Mesenchymal stem cell (in vitro differentiated cells and primary cell): ENCODE results near the gene ADARB2.

Experiments
- DNase-seq: peaks from one replicate; pipeline ENCODE4 v3.0.0-alpha.2; 2013
- H2AFZ ChIP-seq: one replicate; pipeline ENCODE4 v1.6.1; 2013; ENCODE audit warnings: low read depth, mild to moderate bottlenecking, control low read depth, inconsistent platforms, low read length, moderate library complexity
- H2AK5ac ChIP-seq: 2 replicates; pipeline ENCODE4 v1.6.1; 2013; ENCODE audit warnings: low read length, moderate library complexity, mild to moderate bottlenecking, inconsistent platforms; ENCODE audit not compliant: severe bottlenecking
- H2BK120ac ChIP-seq: one replicate; pipeline ENCODE4 v1.6.1; 2013; ENCODE audit warnings: low read depth, mild to moderate bottlenecking, inconsistent platforms, low read length, moderate library complexity
- H2BK12ac ChIP-seq, 2 experiments: one replicate each; pipeline ENCODE4 v1.6.1; 2013; ENCODE audit warnings: inconsistent platforms in 2 of 2, low read length in 2 of 2, mild to moderate bottlenecking in 2 of 2, moderate library complexity in 2 of 2, control low read depth in 1 of 2
- H2BK15ac ChIP-seq: one replicate; pipeline ENCODE4 v1.6.1; 2013; ENCODE audit warnings: mild to moderate bottlenecking, low read depth, inconsistent platforms; ENCODE audit not compliant: poor library complexity, severe bottlenecking
- H2BK5ac ChIP-seq: 2 replicates; pipeline ENCODE4 v1.6.1; 2013; ENCODE audit warnings: low read depth, mild to moderate bottlenecking, low read length, control low read depth, inconsistent platforms; ENCODE audit not compliant: poor library complexity, severe bottlenecking
- H3K14ac ChIP-seq, 2 experiments: one replicate each; pipeline ENCODE4 v1.6.1; 2013; ENCODE audit warnings: inconsistent platforms in 2 of 2, low read length in 2 of 2, control low read depth in 1 of 2, mild to moderate bottlenecking in 1 of 2, moderate library complexity in 1 of 2
- H3K18ac ChIP-seq, 2 experiments: one replicate each; pipeline ENCODE4 v1.6.1; 2013; ENCODE audit warnings: inconsistent platforms in 2 of 2, low read length in 2 of 2, control low read depth in 1 of 2, low read depth in 1 of 2, mild to moderate bottlenecking in 1 of 2
- H3K23ac ChIP-seq, 2 experiments: one replicate each; pipeline ENCODE4 v1.6.1; 2013; ENCODE audit warnings: inconsistent platforms in 2 of 2, low read length in 2 of 2, mild to moderate bottlenecking in 2 of 2, moderate library complexity in 2 of 2, control low read depth in 1 of 2
- H3K27ac ChIP-seq: 2 replicates; pipeline ENCODE4 v1.5.1; 2013; ENCODE audit warnings: mild to moderate bottlenecking, moderate library complexity, low read length, control low read depth, inconsistent platforms; ENCODE audit not compliant: poor library complexity, severe bottlenecking
- H3K27me3 ChIP-seq, 2 experiments: 2 replicates each; pipeline versions ENCODE4 v1.6.1 to v1.7.0; 2013; ENCODE audit warnings: low read length in 2 of 2, mild to moderate bottlenecking in 2 of 2, moderate library complexity in 2 of 2, control low read depth in 1 of 2, inconsistent platforms in 1 of 2; ENCODE audit not compliant: control insufficient read depth in 1 of 2, insufficient read depth in 1 of 2
- H3K36me3 ChIP-seq, 2 experiments: 2 replicates each; pipeline versions ENCODE4 v1.6.1 to v1.7.0; 2013; ENCODE audit warnings: low read length in 2 of 2, control low read depth in 1 of 2, inconsistent platforms in 1 of 2, low read depth in 1 of 2, mild to moderate bottlenecking in 1 of 2; ENCODE audit not compliant: insufficient read depth in 2 of 2, control insufficient read depth in 1 of 2
- H3K4ac ChIP-seq, 2 experiments: one replicate each; pipeline ENCODE4 v1.6.1; 2013; ENCODE audit warnings: inconsistent platforms in 2 of 2, low read length in 2 of 2, mild to moderate bottlenecking in 2 of 2, moderate library complexity in 2 of 2, control low read depth in 1 of 2, low read depth in 1 of 2
- H3K4me1 ChIP-seq: 2 replicates; pipeline ENCODE4 v1.6.1; 2013; ENCODE audit warnings: low read depth, low read length, control low read depth; ENCODE audit not compliant: control insufficient read depth, insufficient read depth
- H3K4me2 ChIP-seq: 2 replicates; pipeline ENCODE4 v1.6.1; 2013; ENCODE audit warnings: low read length, mild to moderate bottlenecking, inconsistent platforms; ENCODE audit not compliant: poor library complexity, severe bottlenecking
- H3K4me3 ChIP-seq, 2 experiments: 2 replicates each; pipeline versions ENCODE4 v1.5.1 to v1.7.0; 2013; ENCODE audit warnings: low read length in 2 of 2, mild to moderate bottlenecking in 2 of 2, control low read depth in 1 of 2, low read depth in 1 of 2; ENCODE audit not compliant: insufficient read depth in 1 of 2
- H3K79me1 ChIP-seq: replicated peaks from 2 replicates; pipeline ENCODE4 v1.6.1; 2013; ENCODE audit warnings: mild to moderate bottlenecking, control low read depth, low read length, inconsistent platforms; ENCODE audit not compliant: poor library complexity, severe bottlenecking
- H3K9ac ChIP-seq: 2 replicates; pipeline ENCODE4 v1.7.0; 2013; ENCODE audit warnings: mild to moderate bottlenecking, low read length, moderate library complexity
- H3K9me3 ChIP-seq: 2 replicates; pipeline ENCODE4 v1.7.0; 2013; ENCODE audit warnings: mild to moderate bottlenecking, low read length; ENCODE audit not compliant: control insufficient read depth
- H4K8ac ChIP-seq: one replicate; pipeline ENCODE4 v1.6.1; 2013; ENCODE audit warnings: inconsistent platforms, mild to moderate bottlenecking, low read length, moderate library complexity
- H4K91ac ChIP-seq: one replicate; pipeline ENCODE4 v1.6.1; 2013; ENCODE audit warnings: mild to moderate bottlenecking, low read length, inconsistent platforms
- WGBS: methylation state at CpG from one replicate; pipeline ENCODE4 v1.1.7; 2013; ENCODE audit warnings: mixed read lengths; 5-methylcytosine and 5-hydroxymethylcytosine counted together

ADARB2 gene

DNA sequence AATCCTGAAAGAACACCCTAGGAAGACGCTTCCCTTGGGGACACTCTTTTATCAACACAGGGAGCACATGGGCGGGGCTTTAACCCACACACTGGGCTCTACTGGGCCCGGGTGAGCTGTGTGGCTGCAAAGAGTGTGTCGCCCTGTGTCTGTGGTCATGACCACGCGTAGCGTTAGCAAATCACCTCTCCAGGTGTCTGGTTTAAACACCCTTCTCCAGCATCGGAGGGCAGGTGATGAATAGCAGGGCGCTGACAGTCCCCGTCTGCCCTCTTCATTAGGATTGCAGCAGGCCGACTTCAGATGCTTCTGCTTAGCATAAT lies 127.7 kb downstream of the ADARB2 start:
- Histone ChIP-seq H3K27me3 (peaks cover 9 to 24% of the 10 kb centered on the region in 2 experiments), H3K9ac (no peak overlapping the region), H3K36me3 (no peaks in the 10 kb centered on the region), H2BK120ac (no peak overlapping the region), H3K4me2 (no peak overlapping the region), H3K4ac (no peak overlapping the region), H3K18ac (no peak overlapping the region), H3K27ac (no peak overlapping the region), H3K4me1 (no peaks in the 10 kb centered on the region), H2BK15ac (no peak overlapping the region), H3K23ac (no peak overlapping the region), H2BK12ac (no peak overlapping the region), H2AK5ac (no peak overlapping the region), H3K9me3 (no peaks in the 10 kb centered on the region), H3K79me1 (no peaks in the 10 kb centered on the region), H4K8ac (no peak overlapping the region), H3K14ac (no peak overlapping the region), H4K91ac (no peak overlapping the region), H3K4me3 (no peak overlapping the region), H2AFZ (no peak overlapping the region), H2BK5ac (no peak overlapping the region)
- no peak for DNase-seq
- WGBS, result 85% methylated on average over 11 of the region's 11 CpGs

- no peak overlapping the region for H3K4ac ChIP-seq
- WGBS, result 19% methylated on average over 28 of the region's 28 CpGs
- no peak overlapping the region for H4K91ac ChIP-seq
- no peak overlapping the region for H2BK120ac ChIP-seq
- H3K79me1 ChIP-seq, result no peaks in the 10 kb centered on the region
- H3K9me3 ChIP-seq, result no peaks in the 10 kb centered on the region
- H3K4me2 ChIP-seq, result peak overlapping the region; percentile 6
- no peaks in the 10 kb centered on the region for H3K36me3 ChIP-seq
- no peak overlapping the region for H2BK15ac ChIP-seq
- no peak overlapping the region for H3K23ac ChIP-seq
- no peaks in the 10 kb centered on the region for H3K4me1 ChIP-seq
- H2BK5ac ChIP-seq, result no peak overlapping the region
- no peak overlapping the region for H3K14ac ChIP-seq
- H2BK12ac ChIP-seq, result no peak overlapping the region
- H3K18ac ChIP-seq, result no peak overlapping the region
- H4K8ac ChIP-seq, result no peak overlapping the region
- H2AK5ac ChIP-seq, result no peak overlapping the region
- H3K4me3 ChIP-seq, result no peak overlapping the region
- H2AFZ ChIP-seq, result no peak overlapping the region
- peaks cover 9 to 24% of the 10 kb centered on the region in 2 experiments for H3K27me3 ChIP-seq
- DNase-seq, result no peak
- no peak overlapping the region for H3K9ac ChIP-seq
- H3K27ac ChIP-seq, result no peak overlapping the region
These were observed 128.3 kb downstream of the ADARB2 start for GRCh38 chr10:1608851-1609647.

DNA sequence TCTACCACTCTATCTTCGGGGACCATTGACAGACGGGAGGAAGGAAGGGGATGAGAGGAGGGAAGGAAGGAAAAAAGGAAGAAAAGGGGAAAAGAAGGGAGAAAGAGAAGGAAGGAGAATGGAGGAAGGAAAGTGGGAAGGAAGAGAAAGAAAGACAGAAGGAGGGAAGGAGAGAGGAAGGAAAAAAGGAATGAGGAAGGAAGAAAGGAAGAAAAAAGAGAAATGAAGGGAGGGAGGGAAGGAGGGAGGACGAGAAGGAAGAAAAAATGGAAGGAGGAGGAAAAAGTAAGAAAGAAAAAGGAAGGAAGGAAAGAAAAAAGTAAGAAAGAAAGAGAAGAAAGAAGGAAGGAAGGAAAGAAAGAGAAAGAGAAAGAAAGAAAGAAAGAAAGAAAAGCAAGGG lies 128.9 kb downstream of the ADARB2 start:
- no peak overlapping the region for H2BK15ac ChIP-seq
- no peak for DNase-seq
- no peak overlapping the region for H3K4me2 ChIP-seq
- no peaks in the 10 kb centered on the region for H3K79me1 ChIP-seq
- H3K23ac ChIP-seq, result no peak overlapping the region
- no peak overlapping the region for H4K8ac ChIP-seq
- H2BK5ac ChIP-seq, result no peak overlapping the region
- H2BK12ac ChIP-seq, result no peak overlapping the region
- no peak overlapping the region for H2BK120ac ChIP-seq
- WGBS, result 50% methylated on average over 3 of the region's 3 CpGs
- H2AFZ ChIP-seq, result no peak overlapping the region
- H4K91ac ChIP-seq, result no peak overlapping the region
- no peak overlapping the region for H2AK5ac ChIP-seq
- H3K36me3 ChIP-seq, result no peaks in the 10 kb centered on the region
- H3K27ac ChIP-seq, result no peak overlapping the region
- no peak overlapping the region for H3K14ac ChIP-seq
- H3K18ac ChIP-seq, result no peak overlapping the region
- H3K4me3 ChIP-seq, result no peak overlapping the region
- H3K4me1 ChIP-seq, result no peaks in the 10 kb centered on the region
- peaks cover 9 to 24% of the 10 kb centered on the region in 2 experiments for H3K27me3 ChIP-seq
- H3K4ac ChIP-seq, result no peak overlapping the region
- H3K9me3 ChIP-seq, result no peaks in the 10 kb centered on the region
- H3K9ac ChIP-seq, result no peak overlapping the region

GRCh38 chr10:1607466-1607865 lies 129.9 kb downstream of the ADARB2 start:
- H3K9me3 ChIP-seq, result no peaks in the 10 kb centered on the region
- WGBS, result 92% methylated on average over 13 of the region's 14 CpGs
- H4K8ac ChIP-seq, result no peak overlapping the region
- no peak overlapping the region for H3K4ac ChIP-seq
- no peaks in the 10 kb centered on the region for H3K36me3 ChIP-seq
- no peak overlapping the region for H2BK120ac ChIP-seq
- no peak overlapping the region for H2AK5ac ChIP-seq
- H3K4me2 ChIP-seq, result no peak overlapping the region
- H4K91ac ChIP-seq, result peak overlapping the region; percentile 41
- H3K27me3 ChIP-seq, result peaks cover 9 to 24% of the 10 kb centered on the region in 2 experiments
- no peak overlapping the region for H3K14ac ChIP-seq
- no peak overlapping the region for H2BK12ac ChIP-seq
- peak overlapping the region; percentile 9 for H2BK5ac ChIP-seq
- no peak overlapping the region for H3K18ac ChIP-seq
- H3K4me1 ChIP-seq, result no peaks in the 10 kb centered on the region
- no peak overlapping the region for H3K4me3 ChIP-seq
- H2AFZ ChIP-seq, result no peak overlapping the region
- no peak overlapping the region for H2BK15ac ChIP-seq
- H3K9ac ChIP-seq, result no peak overlapping the region
- H3K79me1 ChIP-seq, result no peaks in the 10 kb centered on the region
- no peak overlapping the region for H3K27ac ChIP-seq
- DNase-seq, result no peak
- no peak overlapping the region for H3K23ac ChIP-seq
